Measurements from ENCODE around the gene CCDC167.

CCDC167 gene

GRCh38 chr6:37489697-37490336, 9.9 kb downstream of the CCDC167 start:
- DNase-seq (ENCODE audit: low read depth in 2 of 2), result no peak

- no peak for DNase-seq (ENCODE audit: low read depth in 2 of 2)
Observed at GRCh38 chr6:37488476-37488875, 11.2 kb downstream of the CCDC167 start.

- DNase-seq (ENCODE audit: low read depth in 2 of 2), result no peak
Observed at GRCh38 chr6:37487591-37488380, 11.9 kb downstream of the CCDC167 start.

- DNase-seq (ENCODE audit: low read depth in 2 of 2), result no peak
Observed at GRCh38 chr6:37486121-37486839, 13.4 kb downstream of the CCDC167 start.

- no peak for DNase-seq (ENCODE audit: low read depth in 2 of 2)
Observed at GRCh38 chr6:37485291-37485702, 14.4 kb downstream of the CCDC167 start.

- DNase-seq (ENCODE audit: low read depth in 2 of 2), result no peak
Observed at GRCh38 chr6:37484786-37485170, 14.9 kb downstream of the CCDC167 start.

GRCh38 chr6:37483917-37484785, 15.5 kb downstream of the CCDC167 start:
- DNase-seq (ENCODE audit: low read depth in 2 of 2), result peak; percentile 57 to 63

GRCh38 chr6:37483252-37483901, 16.3 kb downstream of the CCDC167 start:
- DNase-seq (ENCODE audit: low read depth in 2 of 2), result no peak

GRCh38 chr6:37482606-37483251, 17.0 kb downstream of the CCDC167 start:
- no peak for DNase-seq (ENCODE audit: low read depth in 2 of 2)

- no peak for DNase-seq (ENCODE audit: low read depth in 2 of 2)
Observed at GRCh38 chr6:37481711-37482605, 17.7 kb downstream of the CCDC167 start.

GRCh38 chr6:37480951-37481534, 18.6 kb downstream of the CCDC167 start:
- no peak for DNase-seq (ENCODE audit: low read depth in 2 of 2)

- DNase-seq (ENCODE audit: low read depth in 2 of 2), result no peak
Observed at GRCh38 chr6:37480118-37480736, 19.5 kb downstream of the CCDC167 start.

- DNase-seq (ENCODE audit: low read depth in 2 of 2), result no peak
Observed at GRCh38 chr6:37479266-37479854, 20.3 kb downstream of the CCDC167 start.

GRCh38 chr6:37478827-37479226, 20.9 kb downstream of the CCDC167 start:
- no peak for DNase-seq (ENCODE audit: low read depth in 2 of 2)

GRCh38 chr6:37477656-37478435, 21.8 kb downstream of the CCDC167 start:
- no peak for DNase-seq (ENCODE audit: low read depth in 2 of 2)

- DNase-seq (ENCODE audit: low read depth in 2 of 2), result no peak
Observed at GRCh38 chr6:37477191-37477590, 22.5 kb downstream of the CCDC167 start.

- DNase-seq (ENCODE audit: low read depth in 2 of 2), result no peak
Observed at GRCh38 chr6:37474316-37474715, 25.4 kb downstream of the CCDC167 start.

All from stimulated activated CD8-positive, alpha-beta memory T cell treated with anti-CD3 and anti-CD28 coated beads, Interleukin-2, amount 100 ng/mL, for 1 hour (primary cell).